MG63 (cell line): ENCODE measurements around the gene CD55. TPM values are rescaled to one million over a fixed set of nuclear protein-coding genes. Genes with fewer than 3 reads are reported as not detected.

Experiments used
- DNase-seq: peaks from one replicate; pipeline ENCODE4 v3.0.0-alpha.2; 2020
- H3K27me3 ChIP-seq: fragments of 250-450 bp; sonication (Bioruptor Pico); 2 replicates; pipeline ENCODE4 v1.5.1; 2020; ENCODE audit warnings: mild to moderate bottlenecking, moderate library complexity
- H3K36me3 ChIP-seq: fragments of 250-450 bp; sonication (Bioruptor Pico); 2 replicates; pipeline ENCODE4 v1.5.1; 2020; ENCODE audit warnings: mild to moderate bottlenecking, moderate library complexity
- H3K4me3 ChIP-seq: fragments of 250-450 bp; sonication (Bioruptor Pico); 2 replicates; pipeline ENCODE4 v1.5.1; 2020; ENCODE audit warnings: mild to moderate bottlenecking, moderate library complexity
- H3K9me3 ChIP-seq: fragments of 250-450 bp; sonication (Bioruptor Pico); 2 replicates; pipeline ENCODE4 v1.5.1; 2020; ENCODE audit warnings: mild to moderate bottlenecking, moderate library complexity
- total RNA-seq: library from RNA; depleted of rRNA; stranded (reverse); fragments of >200 nt; shearing (Covaris generic); gene quantifications from 2 replicates; pipeline ENCODE4 v1.2.3, GENCODE V29; 2014; ENCODE audit warnings: low replicate concordance

The CD55 gene
- total RNA-seq, 1 experiment from 2014 or later, result 133 TPM

DNA sequence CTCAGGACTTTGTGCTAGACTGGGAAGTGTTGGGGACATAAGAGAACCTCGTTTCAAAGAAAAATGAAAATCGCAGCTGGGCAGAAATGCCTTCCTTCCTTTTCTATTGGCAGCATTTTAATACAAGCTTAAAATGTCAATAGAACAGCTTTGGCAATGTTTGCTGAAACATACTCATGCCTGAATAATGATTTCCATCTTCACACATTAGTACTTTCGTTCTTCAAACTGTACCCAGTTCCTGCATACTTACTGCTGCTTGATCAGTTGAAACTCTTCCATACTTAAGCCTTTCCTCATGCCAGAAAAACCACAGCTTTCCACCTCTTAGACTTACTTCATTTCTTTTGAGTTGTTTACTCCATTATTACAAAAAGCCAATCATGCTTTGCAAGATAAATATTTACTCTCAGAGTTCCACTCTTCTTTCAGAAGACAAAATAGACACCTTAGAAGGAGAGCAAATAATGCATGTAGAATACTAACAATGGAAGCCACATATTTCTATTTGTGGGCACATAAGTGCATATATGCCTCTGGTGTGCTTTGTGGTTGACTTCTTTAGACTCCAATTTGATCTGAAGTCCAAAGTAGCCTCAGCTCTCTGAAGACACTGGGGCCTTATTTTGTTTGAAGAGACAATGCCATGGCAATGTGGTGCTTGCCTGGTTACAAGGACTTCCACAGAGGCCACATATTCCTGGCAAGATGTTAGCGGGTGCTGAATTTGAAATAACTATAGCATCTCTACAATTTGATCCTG lies 22.7 kb upstream of the CD55 start:
- H3K9me3 ChIP-seq, result peaks cover 3% of the 10 kb centered on the region; the same call in 1 of the 2 replicates
- no peaks in the 10 kb centered on the region for H3K27me3 ChIP-seq
- H3K36me3 ChIP-seq, result no peaks in the 10 kb centered on the region
- 0 out of 2 replicates have a peak overlapping the region, but pooled peaks have one; percentile 7 for H3K4me3 ChIP-seq
- DNase-seq, result no peak

- Histone ChIP-seq H3K9me3 (peaks cover 3% of the 10 kb centered on the region; the same call in 1 of the 2 replicates), H3K4me3 (no peak overlapping the region), H3K36me3 (no peaks in the 10 kb centered on the region), H3K27me3 (no peaks in the 10 kb centered on the region)
- DNase-seq, result no peak
These were observed 20.5 kb upstream of the CD55 start for GRCh38 chr1:207300970-207301369.

GRCh38 chr1:207302618-207303393 lies 18.7 kb upstream of the CD55 start:
- DNase-seq, result no peak
- Histone ChIP-seq H3K27me3 (no peaks in the 10 kb centered on the region), H3K4me3 (no peak overlapping the region), H3K36me3 (no peaks in the 10 kb centered on the region), H3K9me3 (peaks cover 3% of the 10 kb centered on the region; the same call in 1 of the 2 replicates)

- no peaks in the 10 kb centered on the region for H3K36me3 ChIP-seq
- no peak for DNase-seq
- H3K4me3 ChIP-seq, result no peak overlapping the region
- H3K27me3 ChIP-seq, result no peaks in the 10 kb centered on the region
- H3K9me3 ChIP-seq, result peaks cover 3% of the 10 kb centered on the region; the same call in 1 of the 2 replicates
These were observed 16.6 kb upstream of the CD55 start for GRCh38 chr1:207304710-207305488.

DNA sequence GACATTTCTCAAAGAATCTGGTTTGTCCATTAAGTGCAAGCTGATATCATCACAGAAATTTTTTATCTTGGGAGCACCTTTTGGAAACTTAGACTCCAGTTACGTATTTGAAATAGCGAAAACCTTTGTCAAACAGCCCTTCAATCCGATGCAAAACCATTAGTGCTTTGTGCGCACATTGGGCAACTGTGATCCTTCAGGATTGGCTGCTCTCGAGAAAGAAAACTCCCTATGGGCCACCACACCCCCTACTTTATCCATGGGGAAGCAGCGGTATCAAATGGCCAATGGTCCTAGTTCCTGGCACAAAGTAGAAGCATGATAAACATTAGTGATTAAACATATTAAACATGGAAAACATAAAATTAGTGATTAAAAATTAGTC lies 16.0 kb upstream of the CD55 start:
- no peak for DNase-seq
- Histone ChIP-seq H3K9me3 (peaks cover 3% of the 10 kb centered on the region; the same call in 1 of the 2 replicates), H3K36me3 (no peaks in the 10 kb centered on the region), H3K4me3 (no peak overlapping the region), H3K27me3 (no peaks in the 10 kb centered on the region)

GRCh38 chr1:207306023-207306422 lies 15.5 kb upstream of the CD55 start:
- Histone ChIP-seq H3K9me3 (peaks cover 3% of the 10 kb centered on the region; the same call in 1 of the 2 replicates), H3K27me3 (no peaks in the 10 kb centered on the region), H3K4me3 (no peak overlapping the region), H3K36me3 (no peaks in the 10 kb centered on the region)
- DNase-seq, result no peak

GRCh38 chr1:207306603-207307002 lies 14.9 kb upstream of the CD55 start:
- H3K9me3 ChIP-seq, result peaks cover 3% of the 10 kb centered on the region; the same call in 1 of the 2 replicates
- no peaks in the 10 kb centered on the region for H3K27me3 ChIP-seq
- DNase-seq, result no peak
- H3K4me3 ChIP-seq, result no peak overlapping the region
- no peaks in the 10 kb centered on the region for H3K36me3 ChIP-seq

DNA sequence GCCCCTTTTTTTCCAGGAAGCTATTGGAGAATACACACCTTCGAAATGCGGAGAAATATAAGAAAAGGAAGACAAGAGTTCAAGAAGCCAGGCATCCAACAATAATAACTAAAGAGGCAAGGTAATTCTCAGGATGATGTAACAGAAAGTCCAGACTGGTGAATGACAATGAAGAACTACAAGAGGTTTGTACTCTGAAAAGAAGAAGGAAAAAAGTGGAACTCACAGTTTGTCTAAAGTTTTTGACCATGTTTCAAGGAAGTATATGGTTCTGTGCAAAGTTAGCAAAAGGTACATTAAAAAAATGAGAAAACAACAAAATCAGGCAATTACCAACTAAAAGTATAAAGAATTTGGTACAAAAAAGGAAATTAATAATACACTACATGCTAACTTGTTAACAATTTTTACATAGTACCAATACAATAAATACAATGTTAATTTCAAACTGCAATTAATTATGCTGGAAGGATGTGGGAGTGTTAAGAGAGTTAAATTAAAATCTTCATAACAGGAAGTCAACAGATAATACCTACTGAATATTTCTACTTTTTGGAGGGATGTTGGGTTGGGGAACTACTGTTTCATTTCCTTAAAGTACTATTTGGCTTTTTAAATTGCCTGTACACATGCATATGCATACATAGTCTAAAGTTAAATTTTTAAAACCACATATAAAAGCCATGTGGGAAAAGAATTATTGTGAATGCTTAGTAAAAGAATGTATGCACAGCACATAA lies 12.9 kb upstream of the CD55 start:
- no peak for DNase-seq
- H3K36me3 ChIP-seq, result no peaks in the 10 kb centered on the region
- H3K27me3 ChIP-seq, result no peaks in the 10 kb centered on the region
- H3K9me3 ChIP-seq, result no peaks in the 10 kb centered on the region
- H3K4me3 ChIP-seq, result no peak overlapping the region

GRCh38 chr1:207309745-207310273 lies 11.7 kb upstream of the CD55 start:
- DNase-seq, result peak; percentile 81
- Histone ChIP-seq H3K9me3 (no peaks in the 10 kb centered on the region), H3K4me3 (peak overlapping the region; percentile 1; the same call in 1 of the 2 replicates), H3K27me3 (no peaks in the 10 kb centered on the region), H3K36me3 (no peaks in the 10 kb centered on the region)

DNA sequence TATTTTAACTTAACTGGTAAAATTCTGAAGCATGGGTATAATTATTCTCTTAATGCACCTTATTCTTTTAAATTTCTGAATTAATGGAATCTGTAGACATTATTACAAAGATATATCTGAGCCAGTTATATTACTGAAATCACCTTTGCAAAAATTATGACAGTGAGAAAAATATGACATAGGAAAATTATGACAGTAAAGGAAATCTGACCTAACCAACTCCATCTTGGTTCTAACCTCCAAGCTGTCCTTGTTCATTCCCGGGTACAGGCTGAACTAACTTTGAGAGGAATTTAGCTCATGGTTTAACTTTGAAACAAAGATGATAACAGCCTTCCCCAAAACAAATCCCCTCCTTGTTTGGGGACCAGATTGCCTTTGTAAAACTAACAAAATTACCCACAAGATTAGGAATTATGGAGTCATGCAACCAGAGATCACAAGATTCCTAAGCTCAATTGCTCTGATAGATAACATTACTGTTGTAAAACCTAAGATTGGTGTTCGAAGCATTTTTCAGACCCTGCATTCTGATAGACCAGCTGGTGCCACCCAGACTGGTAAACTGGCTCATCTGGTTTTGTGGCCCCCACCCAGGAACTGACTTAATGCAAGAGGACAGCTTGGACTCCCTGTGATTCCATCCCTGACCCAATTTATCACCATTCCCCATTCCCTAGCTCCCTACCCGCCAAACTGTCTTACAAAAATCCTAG lies 9.4 kb upstream of the CD55 start:
- Histone ChIP-seq H3K9me3 (no peaks in the 10 kb centered on the region), H3K27me3 (no peaks in the 10 kb centered on the region), H3K4me3 (no peak overlapping the region), H3K36me3 (no peaks in the 10 kb centered on the region)
- no peak for DNase-seq

- DNase-seq, result no peak
These were observed 8.9 kb upstream of the CD55 start for GRCh38 chr1:207312604-207312920.

DNA sequence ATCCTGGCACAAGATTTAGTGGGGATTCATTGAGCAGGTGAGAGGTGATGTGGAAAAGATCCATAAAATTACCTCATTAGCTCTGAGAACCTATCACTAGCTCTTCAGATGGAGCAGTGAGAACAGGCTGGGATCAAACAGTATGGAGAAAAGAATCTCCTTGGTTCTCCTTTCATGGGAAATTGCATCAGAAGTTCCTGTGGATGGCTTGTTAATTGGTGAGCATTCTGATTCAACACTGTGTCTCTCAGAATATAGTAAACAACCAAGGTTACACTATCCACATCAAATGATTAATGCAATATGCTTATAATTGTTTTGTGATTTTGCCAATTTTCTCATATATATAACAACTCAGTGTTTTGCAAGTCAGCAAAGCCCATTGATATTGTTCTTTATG lies 8.3 kb upstream of the CD55 start:
- no peak overlapping the region for H3K4me3 ChIP-seq
- no peaks in the 10 kb centered on the region for H3K36me3 ChIP-seq
- no peaks in the 10 kb centered on the region for H3K9me3 ChIP-seq
- no peaks in the 10 kb centered on the region for H3K27me3 ChIP-seq
- no peak for DNase-seq

More at GRCh38 chr1:207312604-207312920, 8.9 kb upstream of the CD55 start:
- Histone ChIP-seq H3K27me3 (no peaks in the 10 kb centered on the region), H3K4me3 (no peak overlapping the region), H3K9me3 (no peaks in the 10 kb centered on the region), H3K36me3 (no peaks in the 10 kb centered on the region)

- Histone ChIP-seq H3K9me3 (no peaks in the 10 kb centered on the region), H3K4me3 (no peak overlapping the region), H3K27me3 (no peaks in the 10 kb centered on the region), H3K36me3 (no peaks in the 10 kb centered on the region)
- DNase-seq, result no peak
These were observed 6.7 kb upstream of the CD55 start for GRCh38 chr1:207314816-207315215.

DNA sequence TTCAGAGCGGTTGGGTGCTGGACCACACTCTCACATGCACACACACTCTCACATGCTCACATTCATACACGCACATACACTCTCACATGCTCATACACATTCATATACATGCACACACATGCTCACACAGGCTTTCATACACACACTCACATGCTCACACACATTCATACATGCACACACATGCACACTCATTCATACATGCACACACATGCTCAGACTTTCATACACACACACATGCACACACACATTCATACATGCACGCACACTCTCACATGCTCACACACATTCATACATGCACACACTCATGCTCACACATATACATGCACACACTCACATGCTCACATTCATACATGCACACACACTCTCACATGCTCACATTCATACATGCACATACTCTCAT lies 6.0 kb upstream of the CD55 start:
- DNase-seq, result no peak
- no peaks in the 10 kb centered on the region for H3K36me3 ChIP-seq
- no peaks in the 10 kb centered on the region for H3K27me3 ChIP-seq
- H3K4me3 ChIP-seq, result no peak overlapping the region
- H3K9me3 ChIP-seq, result no peaks in the 10 kb centered on the region

GRCh38 chr1:207316141-207316540 lies 5.3 kb upstream of the CD55 start:
- no peaks in the 10 kb centered on the region for H3K36me3 ChIP-seq
- DNase-seq, result no peak
- H3K4me3 ChIP-seq, result no peak overlapping the region
- no peaks in the 10 kb centered on the region for H3K27me3 ChIP-seq
- no peaks in the 10 kb centered on the region for H3K9me3 ChIP-seq
